Measurements from ENCODE around the gene GNB1.
A peak's percentile ranks its signal among the peaks of the same experiment; 100 is the strongest.

The GNB1 gene

GRCh38 chr1:1919304-1920056 is 28.6 kb upstream of the GNB1 start:
- Histone ChIP-seq H3K9ac (ENCODE audit: insufficient read length) (no peak overlapping the region), H3K27ac (no peak overlapping the region), H3K9me3 (ENCODE audit: low read depth, low read length) (no peaks in the 10 kb centered on the region), H3K4me3 (peak overlapping the region; percentile 83), H3K36me3 (ENCODE audit: insufficient read depth, low read length) (no peaks in the 10 kb centered on the region)
- TF ChIP-seq POLR2AphosphoS5 (IDR thresholded peaks at IDR 0.05; ENCODE audit: borderline replicate concordance, low read depth, low read length): peak; percentile 63; the same call in 1 of the 2 replicates
- TF ChIP-seq EZH2 (IDR thresholded peaks at IDR 0.05): no peak
- peak; percentile 98 for TF ChIP-seq FOXP2 (optimal IDR thresholded peaks at IDR 0.05; ENCODE audit: control extremely low read depth, extremely low read length, insufficient read depth)
- peak; percentile 93 for DNase-seq (ENCODE audit: low read depth, low spot score)

- Histone ChIP-seq H3K9me3 (ENCODE audit: low read depth, low read length) (no peaks in the 10 kb centered on the region), H3K36me3 (ENCODE audit: insufficient read depth, low read length) (no peaks in the 10 kb centered on the region), H3K9ac (ENCODE audit: insufficient read length) (no peak within 1 kb of the TSS), H3K4me3 (peak within 1 kb of the TSS; percentile 83), H3K27ac (no peak within 1 kb of the TSS)
- no peak for TF ChIP-seq POLR2AphosphoS5 (IDR thresholded peaks at IDR 0.05; ENCODE audit: borderline replicate concordance, low read depth, low read length)
- TF ChIP-seq EZH2 (IDR thresholded peaks at IDR 0.05): no peak
- no peak for TF ChIP-seq FOXP2 (optimal IDR thresholded peaks at IDR 0.05; ENCODE audit: control extremely low read depth, extremely low read length, insufficient read depth)
- no peak for DNase-seq (ENCODE audit: low read depth, low spot score)
Measured at GRCh38 chr1:1918901-1919303, 28.0 kb upstream of the GNB1 start, which contains the start of gene TMEM52. Gene TMEM52, minus strand, starts transcription at chr1:1919279. Its CDS starts 14 bp downstream, at chr1:1919265.

GRCh38 chr1:1917995-1918900 is 27.4 kb upstream of the GNB1 start:
- Histone ChIP-seq H3K36me3 (ENCODE audit: insufficient read depth, low read length) (no peaks in the 10 kb centered on the region), H3K9ac (ENCODE audit: insufficient read length) (no peak overlapping the region), H3K9me3 (ENCODE audit: low read depth, low read length) (no peaks in the 10 kb centered on the region), H3K4me3 (peak overlapping the region; percentile 83), H3K27ac (no peak overlapping the region)
- TF ChIP-seq FOXP2 (optimal IDR thresholded peaks at IDR 0.05; ENCODE audit: control extremely low read depth, extremely low read length, insufficient read depth): no peak
- no peak for DNase-seq (ENCODE audit: low read depth, low spot score)

GRCh38 chr1:1917304-1917976 is 26.6 kb upstream of the GNB1 start:
- H3K9ac ChIP-seq (ENCODE audit: insufficient read length): no peak overlapping the region
- H3K27ac ChIP-seq: no peak overlapping the region
- H3K36me3 ChIP-seq (ENCODE audit: insufficient read depth, low read length): no peaks in the 10 kb centered on the region
- no peaks in the 10 kb centered on the region for H3K9me3 ChIP-seq (ENCODE audit: low read depth, low read length)
- TF ChIP-seq EZH2 (IDR thresholded peaks at IDR 0.05) (no peak), POLR2AphosphoS5 (IDR thresholded peaks at IDR 0.05; ENCODE audit: borderline replicate concordance, low read depth, low read length) (no peak), FOXP2 (optimal IDR thresholded peaks at IDR 0.05; ENCODE audit: control extremely low read depth, extremely low read length, insufficient read depth) (no peak)
- H3K4me3 ChIP-seq: no peak overlapping the region
- DNase-seq (ENCODE audit: low read depth, low spot score): no peak

- Histone ChIP-seq H3K9ac (ENCODE audit: insufficient read length) (no peak overlapping the region), H3K27ac (no peak overlapping the region), H3K9me3 (ENCODE audit: low read depth, low read length) (no peaks in the 10 kb centered on the region), H3K4me3 (no peak overlapping the region), H3K36me3 (ENCODE audit: insufficient read depth, low read length) (no peaks in the 10 kb centered on the region)
- no peak for DNase-seq (ENCODE audit: low read depth, low spot score)
- TF ChIP-seq EZH2 (IDR thresholded peaks at IDR 0.05): no peak
- no peak for TF ChIP-seq FOXP2 (optimal IDR thresholded peaks at IDR 0.05; ENCODE audit: control extremely low read depth, extremely low read length, insufficient read depth)
- no peak for TF ChIP-seq POLR2AphosphoS5 (IDR thresholded peaks at IDR 0.05; ENCODE audit: borderline replicate concordance, low read depth, low read length)
Measured at GRCh38 chr1:1916851-1917251, 26.0 kb upstream of the GNB1 start.

- H3K36me3 ChIP-seq (ENCODE audit: insufficient read depth, low read length): no peaks in the 10 kb centered on the region
- TF ChIP-seq POLR2AphosphoS5 (IDR thresholded peaks at IDR 0.05; ENCODE audit: borderline replicate concordance, low read depth, low read length) (no peak), EZH2 (IDR thresholded peaks at IDR 0.05) (no peak)
- H3K9me3 ChIP-seq (ENCODE audit: low read depth, low read length): no peaks in the 10 kb centered on the region
- no peak for DNase-seq (ENCODE audit: low read depth, low spot score)
- no peak overlapping the region for H3K27ac ChIP-seq
- H3K4me3 ChIP-seq: no peak overlapping the region
- no peak overlapping the region for H3K9ac ChIP-seq (ENCODE audit: insufficient read length)
Measured at GRCh38 chr1:1915911-1916840, 25.3 kb upstream of the GNB1 start.

- DNase-seq (ENCODE audit: low read depth, low spot score): no peak
- Histone ChIP-seq H3K36me3 (ENCODE audit: insufficient read depth, low read length) (no peaks in the 10 kb centered on the region), H3K27ac (no peak within 1 kb of the TSS), H3K9me3 (ENCODE audit: low read depth, low read length) (no peaks in the 10 kb centered on the region), H3K4me3 (no peak within 1 kb of the TSS), H3K9ac (ENCODE audit: insufficient read length) (no peak within 1 kb of the TSS)
- TF ChIP-seq POLR2AphosphoS5 (IDR thresholded peaks at IDR 0.05; ENCODE audit: borderline replicate concordance, low read depth, low read length) (no peak), EZH2 (IDR thresholded peaks at IDR 0.05) (no peak), FOXP2 (optimal IDR thresholded peaks at IDR 0.05; ENCODE audit: control extremely low read depth, extremely low read length, insufficient read depth) (no peak)
Measured at GRCh38 chr1:1914971-1915692, 24.2 kb upstream of the GNB1 start, which contains the start of gene CALML6. Gene CALML6, plus strand, starts transcription at chr1:1915260. Its CDS starts 21 bp downstream, at chr1:1915281.
